ENCODE measurements around the gene TAF4B.

GRCh38 chr18:26208977-26209376 lies 17.3 kb upstream of the TAF4B start:
- TF ChIP-seq CTCF (IDR thresholded peaks at IDR 0.05; ENCODE audit: poor library complexity, severe bottlenecking) (no peak), EP300 (conservative IDR thresholded peaks at IDR 0.05; ENCODE audit: poor library complexity, severe bottlenecking) (no peak), POLR2AphosphoS5 (IDR thresholded peaks at IDR 0.05) (no peak), RAD21 (conservative IDR thresholded peaks at IDR 0.05) (no peak), REST (IDR thresholded peaks at IDR 0.05; ENCODE audit: borderline replicate concordance) (no peak)
